ENCODE data around the gene ATOSA.
A peak's percentile ranks its signal among the peaks of the same experiment; 100 is the strongest.

The ATOSA gene

GRCh38 chr15:52657338-52657737 is 21.9 kb downstream of the ATOSA start:
- peak; percentile 87 for DNase-seq (ENCODE audit: low read depth)
- no peak overlapping the region for H3K4me3 ChIP-seq (ENCODE audit: low read depth, low read length)
- TF ChIP-seq CTCF (conservative IDR thresholded peaks at IDR 0.05; ENCODE audit: low read depth, low read length) = no peak

DNA sequence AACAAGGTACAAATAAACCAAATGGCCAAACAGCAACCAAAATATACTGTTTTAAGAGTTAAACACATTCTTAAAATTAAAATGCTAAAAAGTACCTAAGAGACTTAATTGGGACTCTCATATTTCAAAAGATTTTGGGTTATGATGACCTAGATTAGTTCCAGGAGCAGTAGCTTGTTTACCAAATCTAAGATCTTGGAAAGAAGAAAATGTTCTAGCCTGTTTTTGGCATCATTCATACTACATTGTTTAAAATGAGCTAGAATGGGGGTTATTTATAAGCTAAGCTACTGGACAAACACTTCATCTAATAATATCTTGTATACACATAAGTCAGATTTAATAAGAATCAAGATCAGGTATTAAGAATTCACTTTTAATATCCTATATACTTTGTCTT is 22.8 kb downstream of the ATOSA start:
- TF ChIP-seq CTCF (conservative IDR thresholded peaks at IDR 0.05; ENCODE audit: low read depth, low read length) = no peak
- peak; percentile 33 for DNase-seq (ENCODE audit: low read depth)
- no peak overlapping the region for H3K4me3 ChIP-seq (ENCODE audit: low read depth, low read length)

GRCh38 chr15:52653431-52653964 is 25.7 kb downstream of the ATOSA start:
- no peak overlapping the region for H3K4me3 ChIP-seq (ENCODE audit: low read depth, low read length)
- peak; percentile 91 for DNase-seq (ENCODE audit: low read depth)
- no peak for TF ChIP-seq CTCF (conservative IDR thresholded peaks at IDR 0.05; ENCODE audit: low read depth, low read length)

DNA sequence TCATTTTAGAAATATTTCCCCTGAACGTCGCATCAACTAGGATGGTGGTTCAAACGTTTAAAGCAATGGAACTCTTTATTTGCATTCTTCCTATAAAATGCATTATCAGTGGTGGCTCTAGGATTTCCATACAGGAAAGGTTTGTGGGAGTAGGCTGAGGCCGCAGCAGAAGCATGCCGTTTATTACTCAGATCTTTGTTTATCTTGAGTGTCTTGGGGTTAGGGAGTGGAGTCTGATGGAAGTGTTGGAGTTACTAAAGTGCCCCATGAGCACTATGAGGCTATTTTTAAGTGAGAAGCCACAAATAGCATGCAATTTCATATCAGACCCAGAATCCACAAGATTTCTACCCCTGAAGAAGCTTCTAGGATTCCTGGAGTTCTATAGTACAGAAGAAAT is 26.2 kb downstream of the ATOSA start:
- peak; percentile 79 for DNase-seq (ENCODE audit: low read depth)
- H3K4me3 ChIP-seq (ENCODE audit: low read depth, low read length) = no peak overlapping the region
- TF ChIP-seq CTCF (conservative IDR thresholded peaks at IDR 0.05; ENCODE audit: low read depth, low read length) = no peak

DNA sequence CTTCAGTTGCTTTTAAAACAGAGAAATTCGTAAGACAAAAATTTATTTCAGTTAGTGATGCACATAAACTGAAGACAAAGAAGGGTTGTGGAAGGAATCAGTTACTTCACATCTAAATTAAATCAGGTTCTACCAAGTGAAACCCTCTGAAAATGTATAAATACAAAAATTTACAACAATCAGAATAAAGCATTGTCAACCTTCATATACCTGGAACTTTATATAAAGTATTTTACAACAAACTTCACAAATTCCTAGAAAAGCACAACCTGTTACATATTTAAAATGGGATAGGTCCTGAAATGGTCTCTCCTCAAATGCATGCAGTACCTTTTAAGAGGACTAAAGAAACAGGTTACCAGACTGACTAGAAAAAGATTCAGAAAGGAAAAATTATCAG is 26.9 kb downstream of the ATOSA start:
- H3K4me3 ChIP-seq (ENCODE audit: low read depth, low read length) = no peak overlapping the region
- no peak for TF ChIP-seq CTCF (conservative IDR thresholded peaks at IDR 0.05; ENCODE audit: low read depth, low read length)
- DNase-seq (ENCODE audit: low read depth) = no peak

GRCh38 chr15:52651868-52652267 is 27.3 kb downstream of the ATOSA start:
- TF ChIP-seq CTCF (conservative IDR thresholded peaks at IDR 0.05; ENCODE audit: low read depth, low read length) = no peak
- DNase-seq (ENCODE audit: low read depth) = peak; percentile 99
- H3K4me3 ChIP-seq (ENCODE audit: low read depth, low read length) = peak overlapping the region; percentile 51

GRCh38 chr15:52651114-52651513 is 28.1 kb downstream of the ATOSA start:
- peak overlapping the region; percentile 51 for H3K4me3 ChIP-seq (ENCODE audit: low read depth, low read length)
- no peak for TF ChIP-seq CTCF (conservative IDR thresholded peaks at IDR 0.05; ENCODE audit: low read depth, low read length)
- DNase-seq (ENCODE audit: low read depth) = no peak
